Activated CD4-positive, alpha-beta memory T cell treated with anti-CD3 and anti-CD28 coated beads, Interleukin-2, amount 10 ng/mL, durations not matched to agents 7 days and 5 days (primary cell): ENCODE measurements around the gene RRH. TPM values are rescaled to one million over a fixed set of nuclear protein-coding genes. Genes with fewer than 3 reads are reported as not detected.
"Not testable (repeated sequence)": the region's sequence is repeated elsewhere in the genome, so short reads cannot be mapped to it uniquely, and the experiment has no call there.

ENCODE experiments used
- CTCF ChIA-PET: fragments of 350-600 bp; sonication (Branson Sonifier 250); formaldehyde crosslinking; loops from one replicate; lab custom pipeline; 2021; ENCODE audit warnings: antibody characterized with exemption, inconsistent platforms; lab: Charles Lee
- POLR2A ChIA-PET: fragments of 350-600 bp; sonication (Branson Sonifier 250); formaldehyde crosslinking; loops from one replicate; lab custom pipeline; 2021; ENCODE audit warnings: antibody characterized with exemption; lab: Charles Lee
- DNase-seq: peaks from one replicate; pipeline ENCODE4 v3.0.0-alpha.2; 2020
- H3K27ac Mint-ChIP-seq: one replicate; pipeline ENCODE4 v1.8.0; 2021; ENCODE audit warnings: mild to moderate bottlenecking, mixed read lengths
- H3K27me3 Mint-ChIP-seq: one replicate; pipeline ENCODE4 v1.8.0; 2021; ENCODE audit warnings: mixed read lengths
- H3K36me3 Mint-ChIP-seq: one replicate; pipeline ENCODE4 v1.8.0; 2021; ENCODE audit warnings: low read depth, mixed read lengths
- H3K4me1 Mint-ChIP-seq: one replicate; pipeline ENCODE4 v1.8.0; 2021; ENCODE audit warnings: mixed read lengths
- H3K4me3 Mint-ChIP-seq: one replicate; pipeline ENCODE4 v1.8.0; 2021; ENCODE audit warnings: mild to moderate bottlenecking, mixed read lengths
- H3K9me3 Mint-ChIP-seq: one replicate; pipeline ENCODE4 v1.8.0; 2021; ENCODE audit warnings: mixed read lengths
- total RNA-seq, 2 experiments: library from RNA; stranded (reverse); gene quantifications; one replicate each; pipeline ENCODE4 v1.2.3, GENCODE V29; 2021

RRH gene
- total RNA-seq, 2 experiments from 2014 or later: 0.23 TPM; not detected in 1

GRCh38 chr4:109850601-109851000 lies 22.8 kb downstream of the RRH start:
- CTCF ChIA-PET: no interaction called here
- Mint-ChIP-seq H3K9me3 (no peaks in the 10 kb centered on the region), H3K27me3 (no peaks in the 10 kb centered on the region), H3K27ac (no peak overlapping the region), H3K4me3 (no peak overlapping the region), H3K36me3 (no peaks in the 10 kb centered on the region), H3K4me1 (no peaks in the 10 kb centered on the region)
- POLR2A ChIA-PET: no interaction called here
- DNase-seq: no peak

- H3K27ac Mint-ChIP-seq, POLR2A ChIA-PET, H3K4me3 Mint-ChIP-seq, H3K4me1 Mint-ChIP-seq, CTCF ChIA-PET, H3K27me3 Mint-ChIP-seq, H3K36me3 Mint-ChIP-seq, DNase-seq: not testable (repeated sequence)
- peaks cover 13% of the 10 kb centered on the region for H3K9me3 Mint-ChIP-seq
Observed at GRCh38 chr4:109859426-109860300, 31.9 kb downstream of the RRH start.

- H3K4me3 Mint-ChIP-seq: no peak overlapping the region
- H3K4me1 Mint-ChIP-seq: no peaks in the 10 kb centered on the region
- peaks cover 4% of the 10 kb centered on the region for H3K36me3 Mint-ChIP-seq
- no peaks in the 10 kb centered on the region for H3K27me3 Mint-ChIP-seq
- H3K27ac Mint-ChIP-seq: no peak overlapping the region
- DNase-seq: no peak
- ChIA-PET CTCF (interaction anchor here (0.6 kb wide), 2 partner anchors 13 to 86 kb away, joined by 3 read pairs; no protein-coding TSS in a partner anchor), POLR2A (no interaction called here)
- peaks cover 13% of the 10 kb centered on the region for H3K9me3 Mint-ChIP-seq
Observed at GRCh38 chr4:109861271-109861670, 33.5 kb downstream of the RRH start.

GRCh38 chr4:109861916-109862511 lies 34.2 kb downstream of the RRH start:
- Mint-ChIP-seq H3K4me1 (no peaks in the 10 kb centered on the region), H3K27ac (no peak overlapping the region), H3K4me3 (no peak overlapping the region), H3K36me3 (peaks cover 4% of the 10 kb centered on the region), H3K9me3 (peaks cover 10% of the 10 kb centered on the region), H3K27me3 (no peaks in the 10 kb centered on the region)
- DNase-seq: no peak
- POLR2A ChIA-PET: no interaction called here
- CTCF ChIA-PET: no interaction called here

GRCh38 chr4:109864134-109864533 lies 36.4 kb downstream of the RRH start:
- DNase-seq: no peak
- ChIA-PET POLR2A (no interaction called here), CTCF (no interaction called here)
- Mint-ChIP-seq H3K27ac (no peak overlapping the region), H3K4me3 (no peak overlapping the region), H3K27me3 (no peaks in the 10 kb centered on the region), H3K4me1 (no peaks in the 10 kb centered on the region), H3K9me3 (peaks cover 10% of the 10 kb centered on the region), H3K36me3 (peaks cover 4% of the 10 kb centered on the region)

- Mint-ChIP-seq H3K27me3 (no peaks in the 10 kb centered on the region), H3K9me3 (no peaks in the 10 kb centered on the region), H3K4me3 (no peak overlapping the region), H3K36me3 (no peaks in the 10 kb centered on the region), H3K27ac (no peak overlapping the region), H3K4me1 (no peaks in the 10 kb centered on the region)
- ChIA-PET POLR2A (no interaction called here), CTCF (no interaction called here)
- DNase-seq: no peak
Observed at GRCh38 chr4:109870061-109870460, 42.3 kb downstream of the RRH start.

- CTCF ChIA-PET: no interaction called here
- Mint-ChIP-seq H3K4me3 (no peak overlapping the region), H3K27me3 (no peaks in the 10 kb centered on the region), H3K4me1 (no peaks in the 10 kb centered on the region), H3K27ac (no peak overlapping the region), H3K9me3 (no peaks in the 10 kb centered on the region), H3K36me3 (no peaks in the 10 kb centered on the region)
- POLR2A ChIA-PET: no interaction called here
- DNase-seq: no peak
Observed at GRCh38 chr4:109872065-109872464, 44.3 kb downstream of the RRH start.

- Mint-ChIP-seq H3K4me1 (no peaks in the 10 kb centered on the region), H3K27me3 (peaks cover 2% of the 10 kb centered on the region), H3K4me3 (no peak overlapping the region), H3K9me3 (no peaks in the 10 kb centered on the region), H3K36me3 (no peaks in the 10 kb centered on the region), H3K27ac (no peak overlapping the region)
- CTCF ChIA-PET: no interaction called here
- POLR2A ChIA-PET: no interaction called here
- DNase-seq: no peak
Observed at GRCh38 chr4:109872950-109873656, 45.3 kb downstream of the RRH start.

- H3K4me3 Mint-ChIP-seq: no peak overlapping the region
- H3K36me3 Mint-ChIP-seq: no peaks in the 10 kb centered on the region
- ChIA-PET CTCF (no interaction called here), POLR2A (no interaction called here)
- no peaks in the 10 kb centered on the region for H3K9me3 Mint-ChIP-seq
- no peaks in the 10 kb centered on the region for H3K4me1 Mint-ChIP-seq
- DNase-seq: no peak
- peaks cover 2% of the 10 kb centered on the region for H3K27me3 Mint-ChIP-seq
- H3K27ac Mint-ChIP-seq: no peak overlapping the region
Observed at GRCh38 chr4:109873791-109874514, 46.2 kb downstream of the RRH start.

- no peaks in the 10 kb centered on the region for H3K36me3 Mint-ChIP-seq
- DNase-seq: no peak
- H3K9me3 Mint-ChIP-seq: no peaks in the 10 kb centered on the region
- H3K4me3 Mint-ChIP-seq: no peak overlapping the region
- no peak overlapping the region for H3K27ac Mint-ChIP-seq
- CTCF ChIA-PET: no interaction called here
- no peaks in the 10 kb centered on the region for H3K4me1 Mint-ChIP-seq
- peaks cover 2% of the 10 kb centered on the region for H3K27me3 Mint-ChIP-seq
- POLR2A ChIA-PET: no interaction called here
Observed at GRCh38 chr4:109875106-109875505, 47.3 kb downstream of the RRH start.

GRCh38 chr4:109875553-109875952 lies 47.8 kb downstream of the RRH start:
- H3K27me3 Mint-ChIP-seq: not testable (repeated sequence)

GRCh38 chr4:109876634-109877265 lies 49.0 kb downstream of the RRH start:
- no peaks in the 10 kb centered on the region for H3K4me1 Mint-ChIP-seq
- DNase-seq: no peak
- H3K27ac Mint-ChIP-seq: no peak overlapping the region
- CTCF ChIA-PET: no interaction called here
- H3K4me3 Mint-ChIP-seq: no peak overlapping the region
- POLR2A ChIA-PET: no interaction called here
- H3K27me3 Mint-ChIP-seq: peaks cover 6% of the 10 kb centered on the region
- no peaks in the 10 kb centered on the region for H3K36me3 Mint-ChIP-seq
- no peaks in the 10 kb centered on the region for H3K9me3 Mint-ChIP-seq

More at GRCh38 chr4:109875553-109875952, 47.8 kb downstream of the RRH start:
- H3K9me3 Mint-ChIP-seq, CTCF ChIA-PET, DNase-seq, POLR2A ChIA-PET, H3K4me3 Mint-ChIP-seq, H3K27ac Mint-ChIP-seq, H3K36me3 Mint-ChIP-seq, H3K4me1 Mint-ChIP-seq: not testable (repeated sequence)
